Endodermal cell (in vitro differentiated cells): ENCODE data around the gene LEF1. TPM values are rescaled to one million over a fixed set of nuclear protein-coding genes. Genes with fewer than 3 reads are reported as not detected.

Experiments
- DNase-seq: peaks from one replicate; pipeline ENCODE4 v3.0.0-alpha.2; 2017
- H3K27ac ChIP-seq: 2 replicates; pipeline ENCODE4 v1.5.1; 2013; ENCODE audit warnings: mild to moderate bottlenecking, low read depth, low read length, moderate library complexity
- H3K27me3 ChIP-seq: 2 replicates; pipeline ENCODE4 v1.6.1; 2013; ENCODE audit warnings: mild to moderate bottlenecking, low read length, moderate library complexity; ENCODE audit not compliant: insufficient read depth, control insufficient read depth, poor library complexity, severe bottlenecking
- H3K36me3 ChIP-seq: 2 replicates; pipeline ENCODE4 v1.7.0; 2013; ENCODE audit warnings: mild to moderate bottlenecking, low read length, moderate library complexity; ENCODE audit not compliant: control insufficient read depth, insufficient read depth
- H3K4me1 ChIP-seq: one replicate; pipeline ENCODE4 v1.7.0; 2013; ENCODE audit warnings: low read length; ENCODE audit not compliant: control insufficient read depth, insufficient read depth
- H3K4me3 ChIP-seq: 2 replicates; pipeline ENCODE4 v1.5.1; 2013; ENCODE audit warnings: mild to moderate bottlenecking, low read length, moderate library complexity
- H3K9ac ChIP-seq: 2 replicates; pipeline ENCODE4 v1.6.1; 2013; ENCODE audit warnings: mild to moderate bottlenecking, low read length, moderate library complexity; ENCODE audit not compliant: poor library complexity, severe bottlenecking; ENCODE audit errors: extremely low read depth
- H3K9me3 ChIP-seq: 2 replicates; pipeline ENCODE4 v1.6.1; 2013; ENCODE audit warnings: mild to moderate bottlenecking, low read length, moderate library complexity; ENCODE audit not compliant: control insufficient read depth
- H3K27ac Mint-ChIP-seq: 2 replicates; pipeline ENCODE4 v1.8.0; 2020; ENCODE audit warnings: mixed read lengths
- H3K27me3 Mint-ChIP-seq: 2 replicates; pipeline ENCODE4 v1.8.0; 2021; ENCODE audit warnings: mild to moderate bottlenecking, mixed read lengths; ENCODE audit not compliant: insufficient read depth
- H3K36me3 Mint-ChIP-seq: 2 replicates; pipeline ENCODE4 v1.8.0; 2020; ENCODE audit warnings: low read depth, mixed read lengths
- H3K4me1 Mint-ChIP-seq: 2 replicates; pipeline ENCODE4 v1.8.0; 2020; ENCODE audit warnings: mixed read lengths
- H3K4me3 Mint-ChIP-seq: 2 replicates; pipeline ENCODE4 v1.8.0; 2020; ENCODE audit warnings: mild to moderate bottlenecking, moderate library complexity, mixed read lengths
- H3K9me3 Mint-ChIP-seq: 2 replicates; pipeline ENCODE4 v1.8.0; 2020; ENCODE audit warnings: mild to moderate bottlenecking, mixed read lengths
- WGBS, 2 experiments: methylation state at CpG; one replicate each; pipeline versions ENCODE4 v1.1.5 to v1.1.7; 2013; ENCODE audit warnings: missing lambda C conversion rate in 2 of 2, mixed read lengths in 1 of 2; ENCODE audit not compliant: insufficient coverage in 1 of 2, insufficient read length in 1 of 2; 5-methylcytosine and 5-hydroxymethylcytosine counted together
- long read RNA-seq, 4 experiments: library from polyadenylated mRNA in 2 of 4; library from RNA in 1 of 4; library from capped mRNA in 1 of 4; stranded (forward) in 3 of 4; unstranded in 1 of 4; transcript quantifications; one replicate each; pipeline ENCODE4 v2.0.0, GENCODE V29; 2020 to 2021; ENCODE audit warnings: inconsistent platforms in 1 of 4
- polyA plus RNA-seq, 2 experiments: library from polyadenylated mRNA; stranded (reverse); fragments of 50-300 nt; gene quantifications; one replicate each; pipeline ENCODE4 v1.2.3, GENCODE V29; 2013
- total RNA-seq, 2 donors: library from RNA; stranded (reverse); fragmentation: NEBNext Ultra II Directional in 1 of 2; extraction: Animal tissue kit (Norgen Biotek cat#: 25700) in 1 of 2; gene quantifications; 2 replicates in 1 of 2; 3 replicates in 1 of 2; pipeline ENCODE4 v1.2.1, GENCODE V29; 2021
- TF ChIP-seq, protein P1 (sequence below): fragments of 200-600 bp; sonication (generic); conservative IDR thresholded peaks from 2 replicates; pipeline ENCODE4 v1.5.0; 2021; ENCODE audit warnings: antibody characterized with exemption, mild to moderate bottlenecking

Gene LEF1
- total RNA-seq, result 1 to 10 TPM in 1 of 2 donors, under 1 TPM in 1; 0.95 to 1.6 TPM
- polyA plus RNA-seq (2013, experiment 1 of 2), result 64.3 TPM
- 58.7 TPM for polyA plus RNA-seq (2013, experiment 2 of 2)
- long read RNA-seq, experiment 1, partial matches to known transcripts, result 0 of 1 reads
- long read RNA-seq, experiment 1, other reads (novel, unspliced or antisense), result 0 of 1 reads
- long read RNA-seq, experiment 2, result 0 reads
- long read RNA-seq, experiment 3, partial matches to known transcripts, result 0 of 2 reads
- long read RNA-seq, experiment 3, other reads (novel, unspliced or antisense), result 0 of 2 reads
- long read RNA-seq, experiment 4, partial matches to known transcripts, result 1 of 1 reads
- long read RNA-seq, experiment 4, other reads (novel, unspliced or antisense), result 0 of 1 reads

DNA sequence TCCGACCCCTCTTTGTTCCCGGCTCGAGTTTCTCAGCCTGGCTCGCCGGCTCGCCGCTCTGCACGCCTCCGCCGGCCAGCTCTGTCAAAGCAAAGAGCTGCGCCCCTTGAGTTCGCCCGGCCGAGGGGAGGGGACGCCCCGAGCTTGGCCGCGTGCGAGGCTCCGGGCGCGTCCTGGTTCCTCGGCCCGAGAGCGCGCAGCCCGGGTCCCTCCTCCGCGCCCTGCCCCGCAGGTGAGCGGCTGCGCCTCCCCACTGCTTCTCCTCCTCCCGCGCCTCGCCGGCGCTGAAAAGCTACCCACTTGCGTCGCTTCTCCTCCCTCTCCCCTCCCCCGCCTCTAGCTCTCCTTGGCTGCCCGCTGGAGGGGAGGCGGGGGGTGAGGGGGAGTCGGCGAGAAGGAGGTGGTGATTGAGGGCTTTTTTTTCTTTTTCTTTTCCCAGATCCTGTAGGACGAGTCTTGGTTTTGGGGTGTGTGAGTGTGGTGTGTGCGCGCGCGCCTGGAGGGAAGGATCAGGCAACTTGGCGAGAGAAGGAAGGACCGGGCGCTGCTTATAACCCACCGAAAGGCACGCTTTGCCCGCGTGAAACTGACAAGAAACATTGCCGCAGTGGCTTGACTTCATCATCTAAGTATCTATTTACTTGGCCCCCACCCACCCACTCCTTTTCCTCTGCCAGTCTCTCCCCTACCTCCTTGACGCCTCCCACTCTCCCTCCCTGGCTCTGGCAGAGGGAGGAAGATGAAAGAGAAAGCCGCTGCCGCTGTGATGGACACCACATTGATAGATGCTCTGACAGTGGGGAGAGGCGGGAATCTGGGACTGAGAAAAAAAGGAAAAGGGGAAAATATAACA lies at the start of gene LEF1:
TSS of gene LEF1 (minus strand) at position 262 of the 853 bp plus-strand sequence. CDS start 1,165 bp downstream, outside the sequence.
- peak within 1 kb of the TSS; percentile 77 for H3K27ac ChIP-seq
- Mint-ChIP-seq H3K36me3 (no peaks in the 10 kb centered on the region), H3K4me1 (peaks cover 24% of the 10 kb centered on the region)

GRCh38 chr4:108216510-108216909 lies 47.8 kb upstream of the LEF1 start:
- H3K9ac ChIP-seq, result no peak overlapping the region
- H3K9me3 Mint-ChIP-seq, result peaks cover 7% of the 10 kb centered on the region
- no peaks in the 10 kb centered on the region for H3K27me3 ChIP-seq
- DNase-seq, result no peak
- peaks cover 18% of the 10 kb centered on the region for H3K4me1 Mint-ChIP-seq
- no peak overlapping the region for H3K4me3 ChIP-seq
- no peaks in the 10 kb centered on the region for H3K27me3 Mint-ChIP-seq
- H3K9me3 ChIP-seq, result no peaks in the 10 kb centered on the region
- TF ChIP-seq, protein P1, sequence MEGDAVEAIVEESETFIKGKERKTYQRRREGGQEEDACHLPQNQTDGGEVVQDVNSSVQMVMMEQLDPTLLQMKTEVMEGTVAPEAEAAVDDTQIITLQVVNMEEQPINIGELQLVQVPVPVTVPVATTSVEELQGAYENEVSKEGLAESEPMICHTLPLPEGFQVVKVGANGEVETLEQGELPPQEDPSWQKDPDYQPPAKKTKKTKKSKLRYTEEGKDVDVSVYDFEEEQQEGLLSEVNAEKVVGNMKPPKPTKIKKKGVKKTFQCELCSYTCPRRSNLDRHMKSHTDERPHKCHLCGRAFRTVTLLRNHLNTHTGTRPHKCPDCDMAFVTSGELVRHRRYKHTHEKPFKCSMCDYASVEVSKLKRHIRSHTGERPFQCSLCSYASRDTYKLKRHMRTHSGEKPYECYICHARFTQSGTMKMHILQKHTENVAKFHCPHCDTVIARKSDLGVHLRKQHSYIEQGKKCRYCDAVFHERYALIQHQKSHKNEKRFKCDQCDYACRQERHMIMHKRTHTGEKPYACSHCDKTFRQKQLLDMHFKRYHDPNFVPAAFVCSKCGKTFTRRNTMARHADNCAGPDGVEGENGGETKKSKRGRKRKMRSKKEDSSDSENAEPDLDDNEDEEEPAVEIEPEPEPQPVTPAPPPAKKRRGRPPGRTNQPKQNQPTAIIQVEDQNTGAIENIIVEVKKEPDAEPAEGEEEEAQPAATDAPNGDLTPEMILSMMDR, result no peak
- no peak overlapping the region for H3K27ac Mint-ChIP-seq
- no peaks in the 10 kb centered on the region for H3K36me3 Mint-ChIP-seq
- no peaks in the 10 kb centered on the region for H3K36me3 ChIP-seq
- H3K27ac ChIP-seq, result no peak overlapping the region
- peaks cover 11% of the 10 kb centered on the region for H3K4me1 ChIP-seq
- H3K4me3 Mint-ChIP-seq, result no peak overlapping the region

More for the DNA sequence above, at the start of gene LEF1:
- Histone ChIP-seq H3K4me1 (peaks cover 11% of the 10 kb centered on the region), H3K4me3 (peak within 1 kb of the TSS; percentile 81), H3K27me3 (peaks cover 100% of the 10 kb centered on the region), H3K36me3 (no peaks in the 10 kb centered on the region), H3K9me3 (no peaks in the 10 kb centered on the region), H3K9ac (no peak within 1 kb of the TSS)
- WGBS, 2 experiments, result 0% methylated on average over 7 to 61 of the region's 61 CpGs
- no peak within 1 kb of the TSS for H3K27ac Mint-ChIP-seq
- TF ChIP-seq, protein P1, result peak; percentile 11
- H3K27me3 Mint-ChIP-seq, result peaks cover 93% of the 10 kb centered on the region
- peak; percentile 89 for DNase-seq
- H3K9me3 Mint-ChIP-seq, result no peaks in the 10 kb centered on the region
- H3K4me3 Mint-ChIP-seq, result peak within 1 kb of the TSS; percentile 67

DNA sequence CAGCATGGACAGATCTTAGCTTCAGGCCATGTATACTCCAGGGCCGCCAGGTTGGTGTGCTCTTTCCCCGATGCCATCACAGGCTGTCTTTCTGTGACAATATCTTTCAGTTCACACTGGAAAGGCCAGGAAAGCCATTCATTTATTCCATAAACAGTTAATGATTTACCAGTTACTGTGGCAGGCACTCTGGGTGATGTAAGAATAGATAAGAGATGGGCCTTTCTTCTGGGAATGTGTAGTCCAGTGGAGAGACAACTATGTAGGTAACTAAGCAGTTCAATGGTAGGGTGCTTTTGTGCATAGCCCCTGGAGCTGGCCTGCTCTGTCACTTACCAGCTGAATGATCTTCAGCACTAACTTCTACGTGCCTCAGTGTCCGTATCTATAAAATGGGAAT lies 46.3 kb upstream of the LEF1 start:
- TF ChIP-seq, protein P1, result no peak
- H3K4me1 Mint-ChIP-seq, result peaks cover 19% of the 10 kb centered on the region
- H3K36me3 Mint-ChIP-seq, result no peaks in the 10 kb centered on the region

More for the DNA sequence above, 46.3 kb upstream of the LEF1 start:
- no peak overlapping the region for H3K27ac ChIP-seq
- H3K4me3 ChIP-seq, result no peak overlapping the region
- H3K4me3 Mint-ChIP-seq, result no peak overlapping the region
- no peaks in the 10 kb centered on the region for H3K27me3 ChIP-seq
- H3K9me3 ChIP-seq, result no peaks in the 10 kb centered on the region
- no peak overlapping the region for H3K27ac Mint-ChIP-seq
- H3K9me3 Mint-ChIP-seq, result peaks cover 7% of the 10 kb centered on the region
- H3K9ac ChIP-seq, result no peak overlapping the region
- no peak for DNase-seq
- H3K36me3 ChIP-seq, result no peaks in the 10 kb centered on the region
- WGBS, 2 experiments, result 93 to 100% methylated on average over 1 to 4 of the region's 4 CpGs
- no peaks in the 10 kb centered on the region for H3K27me3 Mint-ChIP-seq
- peaks cover 11% of the 10 kb centered on the region for H3K4me1 ChIP-seq
